ENCODE results near the gene GRK5. TPM values are rescaled to one million over a fixed set of nuclear protein-coding genes. Genes with fewer than 3 reads are reported as not detected.

The GRK5 gene
- polyA plus RNA-seq, 1 donor from 2014 or later: 34.9 TPM

DNA sequence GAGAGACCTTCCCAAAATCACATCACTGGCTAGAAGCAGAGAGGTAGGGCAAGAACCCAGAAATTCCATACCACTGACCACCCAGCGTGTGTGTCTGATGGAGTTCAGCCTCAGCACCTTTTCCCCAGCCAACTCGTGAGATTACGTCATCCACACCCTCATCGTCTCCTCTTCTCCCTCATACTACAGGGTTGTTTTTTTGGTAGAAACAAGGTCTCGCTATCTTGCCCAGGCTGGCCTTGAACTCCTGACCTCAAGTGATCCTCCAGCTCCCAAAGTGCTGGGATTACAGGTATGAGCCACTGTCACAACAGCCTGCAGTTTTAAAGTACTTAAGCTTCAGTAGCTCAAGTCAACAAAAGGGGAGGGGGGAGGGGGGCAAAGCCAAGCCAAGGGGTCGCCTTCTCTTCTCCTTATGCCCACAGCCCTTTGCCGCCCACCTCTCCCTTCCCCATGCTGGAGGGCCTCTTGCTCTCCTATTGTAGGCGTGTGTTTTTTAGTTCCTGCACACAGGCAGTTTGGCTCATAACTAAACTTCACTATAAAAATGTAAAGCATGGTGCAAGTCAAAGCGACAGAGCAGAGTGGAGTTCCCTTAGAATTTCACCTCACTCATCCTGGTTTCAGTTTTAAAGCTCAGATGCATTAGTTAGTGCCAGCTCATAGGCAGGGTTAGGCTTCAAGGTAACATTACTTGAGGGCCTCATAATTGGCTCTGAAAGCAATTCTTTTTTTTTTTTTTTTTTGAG lies 23.5 kb upstream of the GRK5 start:
- Histone ChIP-seq H3K27ac (ENCODE audit: low read length) (no peak overlapping the region), H2AFZ (ENCODE audit: low read depth, low read length) (no peak overlapping the region), H3K9me2 (ENCODE audit: insufficient read depth, low read length) (no peaks in the 10 kb centered on the region), H4K20me1 (ENCODE audit: insufficient read depth) (no peaks in the 10 kb centered on the region), H3F3A (ENCODE audit: insufficient read depth, low read length, poor library complexity, severe bottlenecking) (no peaks in the 10 kb centered on the region), H3K9me3 (ENCODE audit: low read length) (no peaks in the 10 kb centered on the region), H3K36me3 (ENCODE audit: insufficient read depth, low read length) (no peaks in the 10 kb centered on the region), H3K79me2 (replicated peaks; ENCODE audit: insufficient read depth, low read length) (no peaks in the 10 kb centered on the region), H3K9ac (ENCODE audit: low read length) (no peak overlapping the region), H3K4me2 (ENCODE audit: low read length) (no peak overlapping the region), H3K4me3 (ENCODE audit: low read length) (no peak overlapping the region), H3K27me3 (ENCODE audit: insufficient read depth, low read depth, low read length) (no peaks in the 10 kb centered on the region)
- TF ChIP-seq EZH2 (IDR thresholded peaks at IDR 0.05; ENCODE audit: borderline replicate concordance, insufficient read depth, low read length, poor library complexity, severe bottlenecking) (no peak), SMC3 (conservative IDR thresholded peaks at IDR 0.05; ENCODE audit: poor library complexity) (no peak), EP300 (conservative IDR thresholded peaks at IDR 0.05; ENCODE audit: poor library complexity, severe bottlenecking) (no peak), MXI1 (conservative IDR thresholded peaks at IDR 0.05; ENCODE audit: poor library complexity, severe bottlenecking) (no peak), RAD21 (conservative IDR thresholded peaks at IDR 0.05) (no peak), POLR2AphosphoS5 (IDR thresholded peaks at IDR 0.05) (no peak), TAF1 (IDR thresholded peaks at IDR 0.05; ENCODE audit: low read depth) (no peak)
- TF ChIP-seq, protein P1, sequence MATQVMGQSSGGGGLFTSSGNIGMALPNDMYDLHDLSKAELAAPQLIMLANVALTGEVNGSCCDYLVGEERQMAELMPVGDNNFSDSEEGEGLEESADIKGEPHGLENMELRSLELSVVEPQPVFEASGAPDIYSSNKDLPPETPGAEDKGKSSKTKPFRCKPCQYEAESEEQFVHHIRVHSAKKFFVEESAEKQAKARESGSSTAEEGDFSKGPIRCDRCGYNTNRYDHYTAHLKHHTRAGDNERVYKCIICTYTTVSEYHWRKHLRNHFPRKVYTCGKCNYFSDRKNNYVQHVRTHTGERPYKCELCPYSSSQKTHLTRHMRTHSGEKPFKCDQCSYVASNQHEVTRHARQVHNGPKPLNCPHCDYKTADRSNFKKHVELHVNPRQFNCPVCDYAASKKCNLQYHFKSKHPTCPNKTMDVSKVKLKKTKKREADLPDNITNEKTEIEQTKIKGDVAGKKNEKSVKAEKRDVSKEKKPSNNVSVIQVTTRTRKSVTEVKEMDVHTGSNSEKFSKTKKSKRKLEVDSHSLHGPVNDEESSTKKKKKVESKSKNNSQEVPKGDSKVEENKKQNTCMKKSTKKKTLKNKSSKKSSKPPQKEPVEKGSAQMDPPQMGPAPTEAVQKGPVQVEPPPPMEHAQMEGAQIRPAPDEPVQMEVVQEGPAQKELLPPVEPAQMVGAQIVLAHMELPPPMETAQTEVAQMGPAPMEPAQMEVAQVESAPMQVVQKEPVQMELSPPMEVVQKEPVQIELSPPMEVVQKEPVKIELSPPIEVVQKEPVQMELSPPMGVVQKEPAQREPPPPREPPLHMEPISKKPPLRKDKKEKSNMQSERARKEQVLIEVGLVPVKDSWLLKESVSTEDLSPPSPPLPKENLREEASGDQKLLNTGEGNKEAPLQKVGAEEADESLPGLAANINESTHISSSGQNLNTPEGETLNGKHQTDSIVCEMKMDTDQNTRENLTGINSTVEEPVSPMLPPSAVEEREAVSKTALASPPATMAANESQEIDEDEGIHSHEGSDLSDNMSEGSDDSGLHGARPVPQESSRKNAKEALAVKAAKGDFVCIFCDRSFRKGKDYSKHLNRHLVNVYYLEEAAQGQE (IDR thresholded peaks at IDR 0.05; ENCODE audit: borderline replicate concordance): no peak
- TF ChIP-seq, protein P2, sequence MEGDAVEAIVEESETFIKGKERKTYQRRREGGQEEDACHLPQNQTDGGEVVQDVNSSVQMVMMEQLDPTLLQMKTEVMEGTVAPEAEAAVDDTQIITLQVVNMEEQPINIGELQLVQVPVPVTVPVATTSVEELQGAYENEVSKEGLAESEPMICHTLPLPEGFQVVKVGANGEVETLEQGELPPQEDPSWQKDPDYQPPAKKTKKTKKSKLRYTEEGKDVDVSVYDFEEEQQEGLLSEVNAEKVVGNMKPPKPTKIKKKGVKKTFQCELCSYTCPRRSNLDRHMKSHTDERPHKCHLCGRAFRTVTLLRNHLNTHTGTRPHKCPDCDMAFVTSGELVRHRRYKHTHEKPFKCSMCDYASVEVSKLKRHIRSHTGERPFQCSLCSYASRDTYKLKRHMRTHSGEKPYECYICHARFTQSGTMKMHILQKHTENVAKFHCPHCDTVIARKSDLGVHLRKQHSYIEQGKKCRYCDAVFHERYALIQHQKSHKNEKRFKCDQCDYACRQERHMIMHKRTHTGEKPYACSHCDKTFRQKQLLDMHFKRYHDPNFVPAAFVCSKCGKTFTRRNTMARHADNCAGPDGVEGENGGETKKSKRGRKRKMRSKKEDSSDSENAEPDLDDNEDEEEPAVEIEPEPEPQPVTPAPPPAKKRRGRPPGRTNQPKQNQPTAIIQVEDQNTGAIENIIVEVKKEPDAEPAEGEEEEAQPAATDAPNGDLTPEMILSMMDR (IDR thresholded peaks at IDR 0.05; ENCODE audit: poor library complexity, severe bottlenecking): no peak

DNA sequence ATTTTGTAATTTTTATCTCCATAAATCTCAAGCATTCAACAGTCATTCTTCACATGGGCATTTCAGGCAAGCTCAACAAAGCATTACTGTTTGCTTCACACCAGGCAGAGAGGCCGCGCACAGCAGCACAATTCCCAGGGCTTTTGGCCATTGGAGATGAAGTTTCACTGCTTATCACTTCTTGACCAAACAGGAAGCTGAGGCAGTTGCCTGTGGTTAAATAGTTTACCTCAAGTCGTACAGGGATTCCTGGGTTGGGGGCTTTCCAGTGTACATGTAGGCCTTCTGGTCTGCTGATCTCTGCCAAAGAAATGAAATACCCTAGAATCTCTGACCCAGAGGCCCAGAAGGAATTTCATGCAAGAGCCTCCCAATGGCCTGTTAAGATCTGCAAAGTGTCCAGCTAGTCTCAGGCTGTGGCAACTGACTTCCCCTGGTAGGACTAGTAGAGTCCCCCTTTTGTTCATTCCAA lies 17.5 kb upstream of the GRK5 start:
- H3K79me2 ChIP-seq (replicated peaks; ENCODE audit: insufficient read depth, low read length): no peaks in the 10 kb centered on the region
- no peaks in the 10 kb centered on the region for H4K20me1 ChIP-seq (ENCODE audit: insufficient read depth)
- H3K9me2 ChIP-seq (ENCODE audit: insufficient read depth, low read length): no peaks in the 10 kb centered on the region
- no peak overlapping the region for H3K4me3 ChIP-seq (ENCODE audit: low read length)
- no peaks in the 10 kb centered on the region for H3K36me3 ChIP-seq (ENCODE audit: insufficient read depth, low read length)
- H3K4me2 ChIP-seq (ENCODE audit: low read length): no peak overlapping the region
- H3K27ac ChIP-seq (ENCODE audit: low read length): no peak overlapping the region
- H3K9ac ChIP-seq (ENCODE audit: low read length): no peak overlapping the region
- no peak overlapping the region for H2AFZ ChIP-seq (ENCODE audit: low read depth, low read length)
- no peaks in the 10 kb centered on the region for H3K27me3 ChIP-seq (ENCODE audit: insufficient read depth, low read depth, low read length)
- no peak for TF ChIP-seq EP300 (conservative IDR thresholded peaks at IDR 0.05; ENCODE audit: poor library complexity, severe bottlenecking)
- TF ChIP-seq, protein P1 (IDR thresholded peaks at IDR 0.05; ENCODE audit: borderline replicate concordance): no peak
- TF ChIP-seq MXI1 (conservative IDR thresholded peaks at IDR 0.05; ENCODE audit: poor library complexity, severe bottlenecking): no peak
- TF ChIP-seq POLR2AphosphoS5 (IDR thresholded peaks at IDR 0.05): no peak
- TF ChIP-seq, protein P2 (IDR thresholded peaks at IDR 0.05; ENCODE audit: poor library complexity, severe bottlenecking): no peak
- no peak for TF ChIP-seq TAF1 (IDR thresholded peaks at IDR 0.05; ENCODE audit: low read depth)
- no peak for TF ChIP-seq SMC3 (conservative IDR thresholded peaks at IDR 0.05; ENCODE audit: poor library complexity)
- TF ChIP-seq EZH2 (IDR thresholded peaks at IDR 0.05; ENCODE audit: borderline replicate concordance, insufficient read depth, low read length, poor library complexity, severe bottlenecking): no peak
- TF ChIP-seq RAD21 (conservative IDR thresholded peaks at IDR 0.05): no peak
- H3F3A ChIP-seq (ENCODE audit: insufficient read depth, low read length, poor library complexity, severe bottlenecking): no peaks in the 10 kb centered on the region
- no peaks in the 10 kb centered on the region for H3K9me3 ChIP-seq (ENCODE audit: low read length)
